Breast epithelium (tissue), 3 donors: Measurements from ENCODE around the gene USP32.

Source experiments
- POLR2A ChIP-seq: fragments of 450-650 bp; IDR thresholded peaks from one replicate; pipeline ENCODE4 v1.6.1; 2016; ENCODE audit warnings: antibody characterized with exemption, mild to moderate bottlenecking, moderate library complexity
- TF ChIP-seq, protein P1 (sequence below), 3 donors: fragments of 450-650 bp; IDR thresholded peaks; one replicate each; pipeline ENCODE4 v1.5.1; 2016 to 2017; ENCODE audit warnings: antibody characterized with exemption in 3 of 3, mild to moderate bottlenecking in 3 of 3, moderate library complexity in 3 of 3

DNA sequence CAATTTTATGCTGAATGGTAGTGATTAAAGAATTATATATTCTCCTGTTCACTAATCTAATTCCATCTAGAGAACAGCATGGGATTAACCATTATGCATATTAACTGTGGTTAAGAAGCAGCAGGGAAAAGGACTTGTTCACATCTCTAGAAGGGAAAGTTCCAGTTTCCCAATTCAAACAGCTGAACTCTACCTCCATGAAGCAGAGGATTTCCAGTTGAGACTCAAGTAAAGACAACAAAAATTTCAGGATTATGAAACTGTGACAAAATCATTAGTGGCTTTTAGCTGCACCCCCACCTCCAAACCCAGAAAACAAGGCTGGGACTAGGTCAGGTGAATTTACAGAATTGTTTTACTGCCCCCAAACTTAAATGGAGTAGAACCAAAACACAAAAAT lies 73.6 kb downstream of the USP32 start:
- TF ChIP-seq POLR2A = no peak
- TF ChIP-seq, protein P1, sequence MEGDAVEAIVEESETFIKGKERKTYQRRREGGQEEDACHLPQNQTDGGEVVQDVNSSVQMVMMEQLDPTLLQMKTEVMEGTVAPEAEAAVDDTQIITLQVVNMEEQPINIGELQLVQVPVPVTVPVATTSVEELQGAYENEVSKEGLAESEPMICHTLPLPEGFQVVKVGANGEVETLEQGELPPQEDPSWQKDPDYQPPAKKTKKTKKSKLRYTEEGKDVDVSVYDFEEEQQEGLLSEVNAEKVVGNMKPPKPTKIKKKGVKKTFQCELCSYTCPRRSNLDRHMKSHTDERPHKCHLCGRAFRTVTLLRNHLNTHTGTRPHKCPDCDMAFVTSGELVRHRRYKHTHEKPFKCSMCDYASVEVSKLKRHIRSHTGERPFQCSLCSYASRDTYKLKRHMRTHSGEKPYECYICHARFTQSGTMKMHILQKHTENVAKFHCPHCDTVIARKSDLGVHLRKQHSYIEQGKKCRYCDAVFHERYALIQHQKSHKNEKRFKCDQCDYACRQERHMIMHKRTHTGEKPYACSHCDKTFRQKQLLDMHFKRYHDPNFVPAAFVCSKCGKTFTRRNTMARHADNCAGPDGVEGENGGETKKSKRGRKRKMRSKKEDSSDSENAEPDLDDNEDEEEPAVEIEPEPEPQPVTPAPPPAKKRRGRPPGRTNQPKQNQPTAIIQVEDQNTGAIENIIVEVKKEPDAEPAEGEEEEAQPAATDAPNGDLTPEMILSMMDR (IDR thresholded peaks at IDR 0.05) = no peak
